Germinal center (tissue), 1 donor: ENCODE data around the gene FSCN2.
"Not testable (repeated sequence)": the region's sequence is repeated elsewhere in the genome, so short reads cannot be mapped to it uniquely, and the experiment has no call there.

ENCODE experiments used
- DNase-seq: peaks from one replicate; pipeline ENCODE4 v3.0.0; 2012; ENCODE audit warnings: mixed read lengths, low spot score

FSCN2 gene

GRCh38 chr17:81528651-81529436 is 667 bp downstream of the FSCN2 start:
- DNase-seq: no peak

DNA sequence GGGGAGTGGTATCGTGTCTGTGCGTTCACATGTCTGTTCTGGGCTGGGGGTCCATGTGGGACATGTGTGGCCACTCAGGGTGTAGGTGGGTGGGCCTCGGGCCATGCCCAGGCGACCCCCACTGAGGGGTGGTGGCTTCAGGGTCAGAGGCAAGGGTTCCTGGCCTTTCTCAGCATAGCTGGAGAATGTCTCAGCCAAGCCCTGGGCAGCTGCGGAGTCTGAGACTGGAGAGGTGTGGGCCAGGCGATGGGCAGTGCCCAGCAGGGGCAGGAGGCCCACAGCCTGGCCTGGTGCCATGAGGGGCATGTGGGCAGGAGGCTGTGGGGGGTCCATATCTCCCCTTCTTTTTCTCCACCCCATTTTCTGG is 1.2 kb downstream of the FSCN2 start:
- no peak for DNase-seq

DNA sequence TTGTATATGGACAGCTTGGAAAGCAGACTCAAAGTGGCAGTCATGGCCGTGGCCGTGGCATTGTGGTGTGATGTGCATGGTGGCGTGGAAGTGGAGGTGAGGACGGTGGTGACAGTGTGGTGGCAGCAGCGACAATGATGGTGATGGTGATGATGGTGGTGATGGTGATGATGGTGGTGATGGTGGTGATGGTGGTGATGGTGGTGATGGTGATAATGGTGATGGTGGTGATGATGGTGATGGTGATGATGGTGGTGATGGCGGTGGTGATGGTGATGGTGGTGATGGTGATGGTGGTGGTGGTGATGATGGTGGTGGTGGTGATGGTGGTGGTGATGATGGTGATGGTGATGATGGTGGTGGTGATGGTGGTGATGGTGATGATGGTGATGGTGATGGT is 2.8 kb downstream of the FSCN2 start:
- DNase-seq: not testable (repeated sequence)

DNA sequence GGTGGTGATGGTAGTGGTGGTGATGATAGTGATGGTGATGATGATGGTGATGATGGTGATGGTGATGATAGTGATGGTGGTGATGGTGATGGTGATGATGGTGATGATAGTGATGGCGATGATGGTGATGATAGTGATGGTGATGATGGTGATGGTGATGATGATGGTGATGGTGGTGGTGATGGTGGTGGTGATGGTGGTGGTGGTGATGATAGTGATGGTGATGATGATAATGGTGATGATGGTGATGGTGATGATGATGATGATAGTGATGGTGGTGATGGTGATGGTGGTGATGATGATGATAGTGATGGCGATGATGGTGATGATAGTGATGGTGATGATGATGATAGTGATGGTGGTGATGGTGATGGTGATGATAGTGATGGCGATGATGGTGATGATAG is 3.8 kb downstream of the FSCN2 start:
- not testable (repeated sequence) for DNase-seq

DNA sequence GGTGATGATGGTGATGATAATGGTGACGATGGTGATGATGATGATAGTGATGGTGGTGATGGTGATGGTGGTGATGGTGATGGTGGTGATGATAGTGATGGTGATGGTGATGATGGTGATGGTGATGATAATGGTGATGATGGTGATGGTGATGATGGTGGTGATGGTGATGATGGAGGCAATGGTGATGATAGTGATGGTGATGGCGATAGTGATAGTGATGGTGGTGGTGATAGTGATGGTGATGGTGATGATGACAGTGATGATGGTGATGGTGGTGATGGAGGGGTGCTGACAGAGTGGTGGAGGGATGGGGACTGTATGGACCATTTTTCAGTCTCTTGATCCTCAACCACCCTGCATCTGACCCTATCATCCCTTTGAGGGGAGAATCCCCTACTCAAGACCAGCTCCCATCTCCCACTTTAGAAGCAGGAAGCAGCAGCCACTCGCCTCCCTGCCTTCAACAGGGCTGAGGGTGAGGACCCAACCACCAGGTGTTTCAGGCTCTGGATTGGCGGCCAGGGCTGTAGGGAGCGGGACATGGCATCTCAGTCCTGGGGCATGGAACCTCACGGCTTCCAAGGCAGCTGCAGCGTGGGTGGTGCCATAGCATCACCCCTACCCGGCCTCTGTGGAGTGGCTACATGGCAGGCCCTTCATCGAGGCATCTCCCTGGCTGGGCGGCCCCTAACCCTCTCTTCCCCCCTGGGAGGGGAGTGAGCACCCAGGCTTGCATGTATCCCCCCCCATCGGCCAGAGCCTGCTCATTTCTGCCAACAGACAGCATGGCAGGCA is 4.5 kb downstream of the FSCN2 start:
- DNase-seq: no peak

DNA sequence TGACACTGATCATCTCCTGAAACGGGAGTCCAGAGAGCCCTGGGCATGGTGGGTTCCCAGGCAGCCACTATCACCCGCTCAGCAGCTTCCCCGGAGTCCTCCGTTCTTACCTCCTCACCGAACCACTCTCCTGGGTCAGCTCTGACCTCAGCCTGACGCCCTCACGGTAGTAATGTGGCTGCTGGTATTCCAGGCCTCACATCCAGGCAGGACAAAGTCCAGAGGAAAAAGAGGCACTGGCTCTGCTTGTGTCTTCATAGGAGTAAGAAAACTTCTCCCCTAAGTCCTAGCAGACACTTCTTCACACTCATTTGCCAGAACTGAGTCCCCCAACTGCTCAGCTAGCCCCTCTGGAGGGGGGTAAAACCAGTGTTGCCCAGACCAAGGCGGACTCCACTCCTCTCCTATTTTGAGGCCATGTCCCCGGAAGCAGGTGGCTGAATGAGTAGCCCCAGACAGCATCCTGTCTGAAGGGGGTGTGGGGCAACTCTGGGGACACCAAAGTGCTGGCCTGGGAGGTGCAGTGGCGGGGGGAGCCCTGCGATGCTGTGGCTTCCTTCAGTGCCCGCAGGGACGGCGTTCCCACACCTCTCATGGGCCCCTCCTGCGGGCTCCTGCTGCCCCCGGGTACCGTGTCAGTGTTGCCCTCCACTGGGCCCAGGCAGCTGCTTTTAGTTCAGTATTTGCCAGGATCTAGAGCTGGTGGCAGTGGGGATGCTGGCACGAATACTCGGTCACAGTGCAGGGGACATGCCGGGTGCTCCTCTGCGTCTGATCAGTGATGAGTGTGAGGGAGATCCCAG is 5.4 kb downstream of the FSCN2 start:
- no peak for DNase-seq

GRCh38 chr17:81534157-81535006 is 6.2 kb downstream of the FSCN2 start:
- DNase-seq: no peak

DNA sequence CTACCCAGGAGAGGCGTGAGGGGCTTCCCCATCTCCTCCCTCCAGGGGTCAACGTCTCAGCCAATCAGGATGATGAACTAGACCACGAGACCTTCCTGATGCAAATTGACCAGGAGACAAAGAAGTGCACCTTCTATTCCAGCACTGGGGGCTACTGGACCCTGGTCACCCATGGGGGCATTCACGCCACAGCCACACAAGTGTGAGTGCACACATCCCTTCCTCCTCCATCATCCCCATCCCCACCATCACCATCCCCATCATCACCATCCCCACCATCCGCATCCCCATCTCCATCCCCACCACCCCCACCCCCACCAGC is 6.8 kb downstream of the FSCN2 start:
- DNase-seq: no peak

DNA sequence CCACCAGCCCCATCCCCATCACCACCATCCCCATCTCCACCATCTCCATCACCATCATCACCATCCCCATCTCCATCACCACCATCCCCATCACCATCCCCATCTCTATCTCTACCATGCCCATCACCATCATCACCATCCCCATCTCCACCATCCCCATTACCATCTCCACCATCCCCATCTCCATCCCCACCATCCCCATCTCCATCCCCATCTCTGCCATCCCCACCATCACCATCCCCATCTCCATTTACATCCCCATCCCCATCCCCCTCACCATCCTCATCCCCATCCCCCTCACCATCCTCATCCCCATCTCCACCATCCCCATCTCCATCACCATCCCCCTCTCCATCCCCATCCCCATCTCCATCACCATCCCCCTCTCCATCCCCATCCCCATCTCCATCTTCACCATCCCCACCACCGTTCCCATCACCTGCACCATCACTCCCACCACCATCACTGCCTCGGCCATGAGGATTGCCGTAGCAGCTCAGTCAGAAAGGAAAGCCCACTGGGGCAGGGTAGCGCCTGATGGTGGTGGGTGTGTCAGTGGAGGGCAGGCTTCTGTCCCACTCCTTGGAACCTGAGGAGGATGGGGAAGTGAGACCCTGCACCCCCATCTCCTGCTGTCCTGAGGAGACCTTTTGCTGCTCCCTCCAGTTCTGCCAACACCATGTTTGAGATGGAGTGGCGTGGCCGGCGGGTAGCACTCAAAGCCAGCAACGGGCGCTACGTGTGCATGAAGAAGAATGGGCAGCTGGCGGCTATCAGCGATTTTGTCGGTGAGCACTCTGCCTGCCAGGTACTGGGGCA is 7.5 kb downstream of the FSCN2 start:
- DNase-seq: no peak

GRCh38 chr17:81536299-81537290 is 8.4 kb downstream of the FSCN2 start:
- no peak for DNase-seq

DNA sequence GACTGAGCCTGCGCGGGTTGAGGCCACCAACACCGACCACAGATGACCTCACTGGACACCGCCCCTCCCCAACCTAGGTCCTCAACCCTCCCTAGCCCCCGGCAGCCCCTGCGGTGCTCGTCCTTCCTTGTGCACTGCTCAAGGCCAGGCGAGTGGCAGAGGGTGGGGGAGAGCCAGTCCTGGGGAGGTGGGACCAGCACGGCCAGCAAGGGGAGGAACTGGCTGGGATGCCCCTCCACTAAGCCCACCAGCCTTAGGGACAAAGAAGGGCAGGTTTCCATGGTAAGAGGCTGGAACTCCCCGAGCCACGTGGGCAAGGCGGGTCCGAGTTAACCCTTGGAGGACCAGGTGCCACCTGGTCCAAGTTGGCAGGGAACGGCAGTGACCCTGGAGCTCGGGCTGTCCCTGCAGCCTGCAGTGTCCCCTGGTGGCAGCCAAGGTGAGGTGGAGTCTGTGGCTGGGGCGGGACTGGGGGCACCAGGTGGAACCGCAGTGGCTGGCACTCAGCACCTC is 9.2 kb downstream of the FSCN2 start:
- peak; percentile 64 for DNase-seq

DNA sequence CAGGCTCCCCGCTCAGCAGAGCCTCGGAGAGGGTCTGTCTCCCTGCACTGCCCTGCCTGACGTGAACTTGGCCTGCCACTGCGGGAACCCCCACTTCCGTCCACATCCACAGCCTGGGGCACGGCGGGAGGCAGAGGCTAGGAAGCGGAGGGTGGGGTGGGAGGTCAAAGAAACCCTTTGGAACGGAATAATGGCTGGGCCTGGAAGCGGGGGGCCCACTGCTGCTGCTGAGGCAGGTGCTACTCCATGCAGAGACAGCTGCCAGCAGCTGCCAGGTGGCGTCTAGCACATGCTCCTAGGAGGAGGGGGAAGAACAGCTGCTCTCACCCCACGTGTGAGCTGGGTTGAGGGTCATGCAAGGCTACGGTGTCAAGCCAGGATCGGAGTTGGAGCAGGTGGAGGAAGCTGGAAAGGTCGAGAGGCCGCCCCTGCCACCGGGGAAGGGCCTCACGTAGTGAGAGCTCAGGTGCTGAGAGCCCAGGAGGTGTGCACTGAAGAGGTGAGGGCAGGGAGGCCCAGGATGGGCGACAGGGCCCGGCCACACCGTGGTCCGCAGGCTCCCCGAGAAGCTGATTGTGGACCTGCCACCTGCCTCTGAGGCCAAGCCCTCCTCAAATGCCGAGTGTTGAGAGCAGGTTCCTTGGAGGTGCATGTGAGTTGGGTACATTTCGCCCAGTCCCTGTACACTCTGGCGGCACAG is 9.8 kb downstream of the FSCN2 start:
- DNase-seq: no peak

GRCh38 chr17:81538651-81539570 is 10.7 kb downstream of the FSCN2 start:
- DNase-seq: no peak

DNA sequence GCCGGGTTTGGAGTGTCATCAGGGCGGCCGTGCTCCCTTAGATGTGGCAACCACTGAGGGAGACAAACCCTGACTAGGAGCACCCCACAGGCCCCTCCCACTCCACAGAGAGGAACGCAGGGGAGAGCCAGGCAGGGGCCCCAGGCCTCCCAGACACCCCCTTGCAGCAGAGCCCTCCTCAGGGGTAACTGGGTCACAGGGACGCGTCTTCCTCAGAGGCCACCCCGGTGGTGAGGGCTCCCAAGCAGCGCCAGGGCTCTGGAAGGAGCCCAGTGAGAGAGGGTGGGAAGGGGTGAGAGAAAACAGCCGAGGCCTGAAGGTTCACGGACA is 11.4 kb downstream of the FSCN2 start:
- no peak for DNase-seq

GRCh38 chr17:81539961-81540675 is 11.9 kb downstream of the FSCN2 start:
- no peak for DNase-seq

DNA sequence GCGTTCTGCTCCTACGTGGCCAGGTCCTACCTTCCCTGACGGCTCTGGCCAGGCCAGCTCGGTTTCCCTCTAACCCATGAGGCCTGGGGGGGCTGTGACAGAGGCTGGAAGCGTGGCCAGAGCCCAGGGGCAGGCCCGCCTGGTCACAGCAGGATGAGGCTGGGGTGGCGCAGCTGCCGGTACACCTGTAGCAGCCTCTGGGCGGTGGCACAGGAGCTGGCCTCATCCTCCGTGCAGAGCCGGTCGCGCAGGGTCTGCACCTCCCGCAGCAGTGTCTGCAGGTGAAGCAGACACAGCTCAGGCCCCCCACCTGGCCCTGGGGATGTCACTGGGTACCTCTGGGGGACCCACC is 12.5 kb downstream of the FSCN2 start:
- DNase-seq: no peak

DNA sequence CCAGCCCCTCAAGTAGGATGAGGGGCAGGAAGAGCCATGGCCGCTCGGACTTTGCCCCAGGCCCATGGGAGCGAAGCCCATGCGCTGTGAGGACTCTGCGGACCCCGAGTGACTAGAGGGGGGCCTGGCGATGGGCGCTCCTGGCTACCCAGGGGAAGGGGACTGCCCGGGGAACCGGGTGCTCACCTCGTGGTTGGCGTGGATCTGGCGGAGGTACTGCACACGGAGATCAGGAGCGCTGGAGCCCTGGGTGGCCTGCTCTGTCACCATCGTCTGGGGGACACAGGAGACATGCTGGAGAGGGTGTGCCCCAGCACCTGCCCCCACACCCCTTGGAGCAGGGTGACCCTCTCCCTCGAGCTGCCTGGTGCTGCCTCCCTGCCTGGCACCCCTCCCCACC is 12.9 kb downstream of the FSCN2 start:
- no peak for DNase-seq
